LNCAP (cell line): ENCODE results near the gene ACSL3.

Experiments used
- TF ChIP-seq, protein P1 (sequence below): fragments of 450-650 bp; IDR thresholded peaks from 2 replicates; pipeline ENCODE4 v1.5.1; 2017; ENCODE audit warnings: mild to moderate bottlenecking

The ACSL3 gene

DNA sequence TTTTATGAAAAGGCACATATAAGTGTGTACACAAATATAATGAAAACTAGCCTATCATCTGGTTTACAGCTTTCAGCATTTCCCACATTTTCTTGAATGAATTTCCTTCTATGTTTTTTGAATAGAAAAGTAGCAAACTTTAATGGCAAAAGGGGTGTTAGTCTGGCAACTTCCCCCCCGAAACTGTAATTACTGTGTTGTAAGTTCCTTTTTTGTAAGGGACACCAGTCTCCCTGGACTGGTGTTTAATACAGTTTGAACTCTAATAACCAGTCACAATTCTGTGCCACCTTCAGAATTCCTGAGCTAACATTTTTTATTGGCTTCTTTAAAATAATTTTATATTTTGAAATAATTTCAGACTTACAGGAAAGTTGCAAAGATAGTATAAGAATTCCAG is 94.2 kb downstream of the ACSL3 start:
- TF ChIP-seq, protein P1, sequence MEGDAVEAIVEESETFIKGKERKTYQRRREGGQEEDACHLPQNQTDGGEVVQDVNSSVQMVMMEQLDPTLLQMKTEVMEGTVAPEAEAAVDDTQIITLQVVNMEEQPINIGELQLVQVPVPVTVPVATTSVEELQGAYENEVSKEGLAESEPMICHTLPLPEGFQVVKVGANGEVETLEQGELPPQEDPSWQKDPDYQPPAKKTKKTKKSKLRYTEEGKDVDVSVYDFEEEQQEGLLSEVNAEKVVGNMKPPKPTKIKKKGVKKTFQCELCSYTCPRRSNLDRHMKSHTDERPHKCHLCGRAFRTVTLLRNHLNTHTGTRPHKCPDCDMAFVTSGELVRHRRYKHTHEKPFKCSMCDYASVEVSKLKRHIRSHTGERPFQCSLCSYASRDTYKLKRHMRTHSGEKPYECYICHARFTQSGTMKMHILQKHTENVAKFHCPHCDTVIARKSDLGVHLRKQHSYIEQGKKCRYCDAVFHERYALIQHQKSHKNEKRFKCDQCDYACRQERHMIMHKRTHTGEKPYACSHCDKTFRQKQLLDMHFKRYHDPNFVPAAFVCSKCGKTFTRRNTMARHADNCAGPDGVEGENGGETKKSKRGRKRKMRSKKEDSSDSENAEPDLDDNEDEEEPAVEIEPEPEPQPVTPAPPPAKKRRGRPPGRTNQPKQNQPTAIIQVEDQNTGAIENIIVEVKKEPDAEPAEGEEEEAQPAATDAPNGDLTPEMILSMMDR, result no peak

DNA sequence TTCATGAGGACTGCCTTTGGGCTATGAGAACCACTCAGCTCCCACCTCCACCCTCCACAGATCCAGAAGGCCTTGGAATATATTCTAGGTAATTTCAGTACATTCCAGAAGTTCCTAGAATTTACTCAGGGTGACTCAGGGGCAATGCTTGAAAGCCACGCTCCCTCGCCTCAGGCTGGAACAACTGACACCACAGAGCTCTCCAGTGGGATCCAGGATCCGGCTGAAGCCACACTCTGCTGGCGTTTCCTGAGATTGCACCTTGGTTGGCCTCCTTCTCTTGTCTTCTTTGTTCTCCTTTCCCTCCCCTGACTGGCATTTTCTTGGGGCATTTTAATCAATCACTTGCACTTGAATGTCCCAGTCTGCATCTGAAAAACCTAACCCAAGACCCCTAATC is 98.5 kb downstream of the ACSL3 start:
- TF ChIP-seq, protein P1, result no peak

DNA sequence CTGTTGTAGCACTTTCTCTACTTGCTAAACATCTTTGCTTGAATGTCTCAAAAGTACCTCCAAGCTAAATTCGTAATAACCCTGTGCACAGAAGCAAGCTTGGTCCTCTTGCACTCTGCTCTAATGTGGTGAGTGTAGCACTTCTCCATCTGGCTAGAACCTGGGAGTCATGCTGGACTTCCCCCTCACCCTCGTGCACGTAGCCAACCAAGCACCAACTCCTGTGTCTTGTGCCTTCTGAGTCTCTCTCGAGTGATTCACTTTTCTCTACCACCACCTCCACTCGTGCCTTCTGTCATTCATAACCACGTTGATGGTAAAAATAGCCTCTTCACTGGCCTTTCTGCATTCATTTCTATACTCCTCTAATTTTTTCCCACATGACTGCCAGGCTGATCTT is 99.3 kb downstream of the ACSL3 start:
- TF ChIP-seq, protein P1, result no peak

DNA sequence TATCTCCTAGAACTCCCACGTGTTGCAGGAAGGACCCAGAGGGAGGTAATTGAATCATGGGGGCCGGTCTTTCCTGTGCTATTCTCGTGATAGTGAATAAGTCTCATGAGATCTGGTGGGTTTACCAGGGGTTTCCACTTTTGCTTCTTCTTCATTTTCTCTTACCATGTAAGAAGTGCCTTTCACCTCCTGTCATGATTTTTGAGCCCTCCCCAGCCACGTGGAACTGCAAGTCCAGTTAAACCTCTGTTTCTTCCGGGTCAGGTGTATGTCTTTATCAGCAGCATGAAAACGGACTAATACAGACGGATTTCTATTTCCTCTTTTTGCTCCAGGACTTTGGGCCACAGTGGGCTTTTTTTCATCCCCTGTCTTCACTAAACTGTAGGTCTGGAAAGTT is 102.8 kb downstream of the ACSL3 start:
- TF ChIP-seq, protein P1, result no peak

DNA sequence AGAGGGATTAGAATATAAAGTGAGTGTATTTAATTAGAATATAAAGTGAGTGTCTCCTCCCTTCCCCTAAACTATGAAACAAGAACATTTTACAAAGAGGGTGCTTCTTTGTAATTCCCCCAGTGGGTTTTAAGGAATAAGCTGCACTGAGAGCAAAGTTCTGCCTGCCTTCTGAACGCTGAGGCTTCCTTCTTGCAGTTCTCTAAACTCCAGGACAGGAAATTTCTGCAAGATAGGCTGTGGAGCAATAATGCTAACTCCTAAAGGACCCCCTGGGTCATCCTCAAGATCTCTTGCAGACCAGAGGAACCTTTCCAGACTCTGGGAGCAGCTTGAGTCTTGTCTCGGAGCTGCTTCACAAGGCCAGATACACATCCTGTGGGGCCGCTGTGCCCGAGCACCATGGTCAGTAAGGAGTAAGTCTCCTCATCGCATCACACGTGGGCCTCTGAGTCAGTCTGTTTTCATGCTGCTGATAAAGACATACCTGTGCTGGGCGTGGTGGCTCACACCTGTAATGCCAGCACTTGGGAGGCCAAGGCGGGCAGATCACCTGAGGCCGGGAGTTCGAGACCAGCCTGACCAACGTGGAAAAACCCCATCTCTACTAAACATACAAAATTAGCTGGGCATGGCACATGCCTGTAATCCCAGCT is 103.7 kb downstream of the ACSL3 start:
- TF ChIP-seq, protein P1, result no peak

DNA sequence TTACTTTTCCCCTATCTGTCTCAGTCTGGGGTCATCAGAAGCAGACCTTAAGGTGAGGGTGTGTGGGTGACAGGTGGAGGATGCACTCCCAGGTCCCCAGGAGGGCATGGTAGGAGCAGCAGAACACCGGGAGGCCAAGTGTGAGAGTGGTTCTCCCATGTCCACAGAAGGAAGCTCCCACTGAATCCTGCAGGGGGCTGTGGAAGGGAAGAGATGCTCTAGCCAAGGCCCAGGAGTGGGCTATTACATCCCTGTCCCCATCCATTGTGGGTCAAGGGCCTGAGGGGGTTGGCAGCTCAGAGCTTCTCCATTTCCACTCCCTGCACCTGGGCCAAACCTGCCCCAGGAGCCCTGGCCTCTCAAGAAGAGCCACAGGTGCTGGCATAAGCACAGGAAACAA is 104.7 kb downstream of the ACSL3 start:
- TF ChIP-seq, protein P1, result no peak

DNA sequence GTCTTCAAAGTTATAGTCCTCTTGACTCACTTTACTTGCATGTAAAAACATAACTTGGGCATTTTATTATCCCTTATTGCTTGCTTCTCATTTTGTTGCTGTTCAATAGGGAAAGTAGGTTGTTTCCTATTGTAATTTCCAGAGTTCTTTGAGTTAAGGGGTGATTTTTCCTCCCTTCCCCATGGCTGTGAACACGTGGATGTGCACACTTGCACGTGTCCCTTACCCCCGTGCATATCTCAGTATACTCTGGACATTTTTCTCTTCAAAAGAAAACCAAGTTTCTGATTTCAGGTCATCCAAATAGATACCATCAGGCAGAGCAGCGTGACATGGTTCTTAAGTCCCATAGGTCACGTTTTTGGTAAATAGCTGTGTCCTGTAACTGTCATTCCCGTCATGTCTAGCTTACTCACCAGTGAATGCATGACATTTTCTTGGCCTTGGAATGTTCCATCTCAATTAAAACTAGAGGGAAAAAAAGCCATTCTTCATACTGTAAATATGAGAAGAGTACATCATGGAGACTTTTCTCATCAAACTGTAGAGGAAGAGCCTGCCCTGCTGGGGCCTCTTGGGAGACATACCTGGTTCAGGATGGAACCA is 107.8 kb downstream of the ACSL3 start:
- TF ChIP-seq, protein P1, result no peak
